G401.6 (cell line): ENCODE results near the gene MVB12B.

Experiments
- FAIRE-seq: peaks from 2 replicates; lab custom pipeline; 2012; peaks lifted over from hg19 to GRCh38; lab: Jason Lieb, UNC

Gene MVB12B

GRCh38 chr9:126331964-126332748, 5.5 kb downstream of the MVB12B start:
- no peak for FAIRE-seq

GRCh38 chr9:126334721-126335621, 8.3 kb downstream of the MVB12B start:
- FAIRE-seq, result no peak

GRCh38 chr9:126335837-126336735, 9.5 kb downstream of the MVB12B start:
- FAIRE-seq, result no peak

- FAIRE-seq, result no peak
These were observed 10.2 kb downstream of the MVB12B start for GRCh38 chr9:126336736-126337325.

- no peak for FAIRE-seq
These were observed 11.2 kb downstream of the MVB12B start for GRCh38 chr9:126337729-126338372.

- no peak for FAIRE-seq
These were observed 12.3 kb downstream of the MVB12B start for GRCh38 chr9:126338945-126339344.

- FAIRE-seq, result no peak
These were observed 14.8 kb downstream of the MVB12B start for GRCh38 chr9:126341426-126341825.

GRCh38 chr9:126341902-126342301, 15.3 kb downstream of the MVB12B start:
- no peak for FAIRE-seq

- FAIRE-seq, result no peak
These were observed 16.0 kb downstream of the MVB12B start for GRCh38 chr9:126342621-126343031.

- FAIRE-seq, result no peak
These were observed 16.7 kb downstream of the MVB12B start for GRCh38 chr9:126343271-126343700.

GRCh38 chr9:126346031-126346430, 19.4 kb downstream of the MVB12B start:
- no peak for FAIRE-seq

- FAIRE-seq, result no peak
These were observed 20.5 kb downstream of the MVB12B start for GRCh38 chr9:126347093-126347492.

- no peak for FAIRE-seq
These were observed 21.5 kb downstream of the MVB12B start for GRCh38 chr9:126347911-126348760.

- FAIRE-seq, result no peak
These were observed 22.4 kb downstream of the MVB12B start for GRCh38 chr9:126348911-126349550.

GRCh38 chr9:126354887-126355770, 28.5 kb downstream of the MVB12B start:
- FAIRE-seq, result no peak

GRCh38 chr9:126357074-126357473, 30.4 kb downstream of the MVB12B start:
- no peak for FAIRE-seq

GRCh38 chr9:126360073-126360472, 33.4 kb downstream of the MVB12B start:
- FAIRE-seq, result no peak

- no peak for FAIRE-seq
These were observed 35.2 kb downstream of the MVB12B start for GRCh38 chr9:126361810-126362238.

- no peak for FAIRE-seq
These were observed 36.6 kb downstream of the MVB12B start for GRCh38 chr9:126363250-126363649.
